Hepatocyte (in vitro differentiated cells): Measurements from ENCODE around the gene IL18.

Experiments used
- CTCF ChIP-seq: fragments of 200-600 bp; sonication (generic); IDR thresholded peaks from 2 replicates; pipeline ENCODE4 v1.5.1; 2016; ENCODE audit warnings: antibody characterized with exemption, mild to moderate bottlenecking; ENCODE audit not compliant: poor library complexity
- EZH2 ChIP-seq: fragments of 200-600 bp; sonication (generic); IDR thresholded peaks from 2 replicates; pipeline ENCODE4 v1.6.1; 2016; ENCODE audit warnings: antibody characterized with exemption, mild to moderate bottlenecking, borderline replicate concordance

- TF ChIP-seq CTCF: no peak
- no peak for TF ChIP-seq EZH2
These were observed 3.6 kb downstream of the IL18 start for GRCh38 chr11:112160091-112160848.
